ENCODE results near the gene C11orf24. TPM values are rescaled to one million over a fixed set of nuclear protein-coding genes. Genes with fewer than 3 reads are reported as not detected.
"Not testable (repeated sequence)": the region's sequence is repeated elsewhere in the genome, so short reads cannot be mapped to it uniquely, and the experiment has no call there.

C11orf24 gene
- total RNA-seq, 3 donors from 2014 or later, result 51.8 to 83.2 (median 53.2) TPM

DNA sequence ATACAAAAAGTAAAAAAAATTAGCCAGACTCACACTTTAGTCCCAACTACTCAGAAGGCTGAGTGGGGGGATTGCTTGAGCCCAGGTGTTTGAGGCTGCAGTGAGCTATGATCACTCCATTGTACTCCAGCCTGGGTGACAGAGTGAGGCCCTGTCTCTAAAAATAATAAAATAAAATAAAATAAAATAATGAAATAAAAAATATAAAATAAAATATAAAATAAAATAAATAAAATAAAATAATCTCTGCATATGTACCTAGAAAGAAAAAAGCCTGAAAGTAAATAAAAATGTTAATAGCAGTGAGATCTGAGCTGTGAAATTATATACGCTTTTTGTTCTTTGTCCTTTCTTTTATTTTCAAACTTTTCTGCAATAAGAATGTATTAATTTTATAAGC is 23.5 kb upstream of the C11orf24 start:
- ATAC-seq (no peak), DNase-seq (no peak)
- Histone ChIP-seq H3K36me3 (ENCODE audit: low read depth) (no peaks in the 10 kb centered on the region), H3K4me3 (no peak overlapping the region), H3K4me1 (ENCODE audit: low read depth) (peaks cover 30% of the 10 kb centered on the region), H3K9me3 (no peaks in the 10 kb centered on the region)
- TF ChIP-seq, protein P1, sequence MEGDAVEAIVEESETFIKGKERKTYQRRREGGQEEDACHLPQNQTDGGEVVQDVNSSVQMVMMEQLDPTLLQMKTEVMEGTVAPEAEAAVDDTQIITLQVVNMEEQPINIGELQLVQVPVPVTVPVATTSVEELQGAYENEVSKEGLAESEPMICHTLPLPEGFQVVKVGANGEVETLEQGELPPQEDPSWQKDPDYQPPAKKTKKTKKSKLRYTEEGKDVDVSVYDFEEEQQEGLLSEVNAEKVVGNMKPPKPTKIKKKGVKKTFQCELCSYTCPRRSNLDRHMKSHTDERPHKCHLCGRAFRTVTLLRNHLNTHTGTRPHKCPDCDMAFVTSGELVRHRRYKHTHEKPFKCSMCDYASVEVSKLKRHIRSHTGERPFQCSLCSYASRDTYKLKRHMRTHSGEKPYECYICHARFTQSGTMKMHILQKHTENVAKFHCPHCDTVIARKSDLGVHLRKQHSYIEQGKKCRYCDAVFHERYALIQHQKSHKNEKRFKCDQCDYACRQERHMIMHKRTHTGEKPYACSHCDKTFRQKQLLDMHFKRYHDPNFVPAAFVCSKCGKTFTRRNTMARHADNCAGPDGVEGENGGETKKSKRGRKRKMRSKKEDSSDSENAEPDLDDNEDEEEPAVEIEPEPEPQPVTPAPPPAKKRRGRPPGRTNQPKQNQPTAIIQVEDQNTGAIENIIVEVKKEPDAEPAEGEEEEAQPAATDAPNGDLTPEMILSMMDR (IDR thresholded peaks at IDR 0.05), result no peak
- intact Hi-C loops (cut with DNase I, micrococcal nuclease), result loop anchor here in 1 of 2 donors (5.0 kb wide), 1 partner anchor 38 kb away; no protein-coding TSS in a partner anchor

DNA sequence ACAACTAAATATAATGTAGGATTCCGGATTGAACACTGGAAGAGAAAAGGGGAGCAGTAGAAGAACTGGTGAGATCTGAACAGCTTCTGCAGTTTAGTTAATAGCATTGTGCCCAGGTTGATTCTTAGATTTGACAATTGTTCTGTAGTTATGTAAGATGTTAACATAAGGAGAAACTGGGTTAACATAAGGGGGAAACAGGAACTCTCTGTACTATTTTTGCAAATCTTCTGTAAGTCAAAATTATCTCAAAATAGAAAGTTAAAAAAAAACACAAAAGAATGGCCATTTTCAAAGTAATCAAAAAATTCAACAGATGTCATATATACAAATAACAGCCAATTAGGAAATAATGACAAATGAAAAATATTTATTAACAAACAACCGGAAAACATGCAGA is 21.9 kb upstream of the C11orf24 start:
- no peak for DNase-seq
- H3K4me1 ChIP-seq (ENCODE audit: low read depth), result peaks cover 24% of the 10 kb centered on the region
- no peaks in the 10 kb centered on the region for H3K36me3 ChIP-seq (ENCODE audit: low read depth)
- no peaks in the 10 kb centered on the region for H3K9me3 ChIP-seq
- no peak overlapping the region for H3K4me3 ChIP-seq
- no peak for ATAC-seq
- TF ChIP-seq, protein P1 (IDR thresholded peaks at IDR 0.05), result no peak
- intact Hi-C loops (cut with DNase I, micrococcal nuclease), result no loop called here

- Histone ChIP-seq H3K4me3 (no peak overlapping the region), H3K9me3 (no peaks in the 10 kb centered on the region), H3K4me1 (ENCODE audit: low read depth) (no peaks in the 10 kb centered on the region), H3K36me3 (ENCODE audit: low read depth) (no peaks in the 10 kb centered on the region)
- TF ChIP-seq, protein P1 (IDR thresholded peaks at IDR 0.05), result no peak
- no peak for ATAC-seq
- no peak for DNase-seq
- intact Hi-C loops (cut with DNase I, micrococcal nuclease), result no loop called here
Observed at GRCh38 chr11:68289456-68289855, 17.7 kb upstream of the C11orf24 start.

GRCh38 chr11:68287419-68287818 is 15.6 kb upstream of the C11orf24 start:
- H3K4me3 ChIP-seq, result no peak overlapping the region
- intact Hi-C loops (cut with DNase I, micrococcal nuclease), result no loop called here
- H3K4me1 ChIP-seq (ENCODE audit: low read depth), result no peaks in the 10 kb centered on the region
- TF ChIP-seq, protein P1 (IDR thresholded peaks at IDR 0.05), result no peak
- DNase-seq (no peak), ATAC-seq (no peak)
- H3K36me3 ChIP-seq (ENCODE audit: low read depth), result no peaks in the 10 kb centered on the region
- no peaks in the 10 kb centered on the region for H3K9me3 ChIP-seq

DNA sequence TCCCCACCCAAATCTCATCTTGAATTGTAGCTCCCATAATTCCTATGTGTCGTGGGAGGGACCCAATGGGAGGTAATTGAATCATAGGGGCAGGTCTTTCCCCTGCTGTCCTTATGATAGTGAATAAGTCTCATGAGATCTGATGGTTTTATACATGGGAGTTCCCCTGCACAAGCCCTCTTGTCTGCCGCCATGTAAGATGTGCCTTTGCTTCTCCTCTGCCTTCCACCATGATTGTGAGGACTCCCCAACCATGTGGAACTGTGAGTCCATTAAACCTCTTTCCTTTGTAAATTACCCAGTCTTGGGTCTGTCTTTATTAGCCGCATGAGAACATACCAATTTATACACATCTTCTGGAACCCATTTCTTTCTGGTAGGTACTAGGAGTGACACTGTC is 12.8 kb upstream of the C11orf24 start:
- DNase-seq; H3K4me3 ChIP-seq; H3K9me3 ChIP-seq; ATAC-seq; intact Hi-C loops (cut with DNase I, micrococcal nuclease); H3K4me1 ChIP-seq (ENCODE audit: low read depth); H3K36me3 ChIP-seq (ENCODE audit: low read depth): not testable (repeated sequence)

DNA sequence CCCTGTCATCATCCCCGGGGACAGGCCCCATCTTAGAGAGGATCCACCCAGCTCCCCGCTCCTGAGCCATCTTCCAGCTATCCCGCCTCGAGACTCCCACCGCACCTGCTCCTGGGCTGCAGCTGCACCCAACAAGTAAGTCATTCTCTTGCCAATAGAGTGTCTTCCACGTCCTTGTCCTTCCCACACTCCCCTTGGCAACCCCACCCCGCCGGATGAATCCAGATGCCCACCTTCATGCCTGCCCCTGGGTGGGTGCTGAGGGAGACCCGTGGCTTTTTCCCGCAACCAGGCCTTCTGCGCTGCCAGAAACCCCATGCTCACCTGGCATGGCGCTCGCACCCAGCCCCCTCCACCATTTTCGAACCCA is 11.1 kb upstream of the C11orf24 start:
- Histone ChIP-seq H3K36me3 (ENCODE audit: low read depth) (no peaks in the 10 kb centered on the region), H3K9me3 (no peaks in the 10 kb centered on the region), H3K4me3 (no peak overlapping the region), H3K4me1 (ENCODE audit: low read depth) (no peaks in the 10 kb centered on the region)
- intact Hi-C loops (cut with DNase I, micrococcal nuclease), result no loop called here
- ATAC-seq (no peak), DNase-seq (no peak)
- TF ChIP-seq, protein P1 (IDR thresholded peaks at IDR 0.05), result no peak
